ENCODE measurements around the gene TCF7L1.

The TCF7L1 gene

GRCh38 chr2:85257359-85257969, 124.3 kb downstream of the TCF7L1 start:
- no peak for DNase-seq

GRCh38 chr2:85257970-85258605, 124.9 kb downstream of the TCF7L1 start:
- DNase-seq = no peak

- no peak for DNase-seq
These were observed 126.0 kb downstream of the TCF7L1 start for GRCh38 chr2:85259101-85259590.

GRCh38 chr2:85259879-85260278, 126.7 kb downstream of the TCF7L1 start:
- DNase-seq = no peak

- no peak for DNase-seq
These were observed 130.4 kb downstream of the TCF7L1 start for GRCh38 chr2:85263591-85263990.

GRCh38 chr2:85264471-85264870, 131.3 kb downstream of the TCF7L1 start:
- no peak for DNase-seq

GRCh38 chr2:85265304-85265703, 132.1 kb downstream of the TCF7L1 start:
- no peak for DNase-seq

GRCh38 chr2:85266146-85267041, 133.2 kb downstream of the TCF7L1 start:
- DNase-seq = no peak

- DNase-seq = no peak
These were observed 136.8 kb downstream of the TCF7L1 start for GRCh38 chr2:85269959-85270358.

GRCh38 chr2:85272357-85272756, 139.2 kb downstream of the TCF7L1 start:
- no peak for DNase-seq

- no peak for DNase-seq
These were observed 140.8 kb downstream of the TCF7L1 start for GRCh38 chr2:85273738-85274731.

- no peak for DNase-seq
These were observed 142.9 kb downstream of the TCF7L1 start for GRCh38 chr2:85275984-85276540.

GRCh38 chr2:85276571-85277118, 143.5 kb downstream of the TCF7L1 start:
- no peak for DNase-seq

- DNase-seq = no peak
These were observed 144.4 kb downstream of the TCF7L1 start for GRCh38 chr2:85277416-85278158.

GRCh38 chr2:85278361-85278760, 145.2 kb downstream of the TCF7L1 start:
- DNase-seq = no peak

GRCh38 chr2:85281553-85281952, 148.4 kb downstream of the TCF7L1 start:
- no peak for DNase-seq

GRCh38 chr2:85282914-85283313, 149.7 kb downstream of the TCF7L1 start:
- no peak for DNase-seq

GRCh38 chr2:85283641-85284040, 150.4 kb downstream of the TCF7L1 start:
- DNase-seq = no peak

- no peak for DNase-seq
These were observed 153.7 kb downstream of the TCF7L1 start for GRCh38 chr2:85286918-85287317.

GRCh38 chr2:85287721-85288120, 154.5 kb downstream of the TCF7L1 start:
- DNase-seq = no peak

- DNase-seq = no peak
These were observed 155.1 kb downstream of the TCF7L1 start for GRCh38 chr2:85288244-85288725.

Data from GF-D8 (cell line).